ENCODE results near the gene CLDN12. TPM values are rescaled to one million over a fixed set of nuclear protein-coding genes. Genes with fewer than 3 reads are reported as not detected.
A peak's percentile ranks its signal among the peaks of the same experiment; 100 is the strongest.

CLDN12 gene
- total RNA-seq (2021) (50.9 and 57.7 TPM in 2 replicates), Bru-seq, nascent RNA (percentile 87 among the genes with signal in this experiment), BruChase-seq, experiment 1, labeled RNA remaining after a 2-hour chase (percentile 99 among the genes with signal in this experiment), BruChase-seq, experiment 2, labeled RNA remaining after a 6-hour chase (percentile 99 among the genes with signal in this experiment)
- long read RNA-seq, transcript CLDN12-201 (3 exons, 3,565 nt): major isoform, 22 of 38 reads
- long read RNA-seq, transcript CLDN12-203 (3 exons, 3,488 nt): minor isoform, 5 of 38 reads
- long read RNA-seq, partial matches to known transcripts: 1 of 38 reads
- long read RNA-seq, other reads (novel, unspliced or antisense): 7 of 38 reads

DNA sequence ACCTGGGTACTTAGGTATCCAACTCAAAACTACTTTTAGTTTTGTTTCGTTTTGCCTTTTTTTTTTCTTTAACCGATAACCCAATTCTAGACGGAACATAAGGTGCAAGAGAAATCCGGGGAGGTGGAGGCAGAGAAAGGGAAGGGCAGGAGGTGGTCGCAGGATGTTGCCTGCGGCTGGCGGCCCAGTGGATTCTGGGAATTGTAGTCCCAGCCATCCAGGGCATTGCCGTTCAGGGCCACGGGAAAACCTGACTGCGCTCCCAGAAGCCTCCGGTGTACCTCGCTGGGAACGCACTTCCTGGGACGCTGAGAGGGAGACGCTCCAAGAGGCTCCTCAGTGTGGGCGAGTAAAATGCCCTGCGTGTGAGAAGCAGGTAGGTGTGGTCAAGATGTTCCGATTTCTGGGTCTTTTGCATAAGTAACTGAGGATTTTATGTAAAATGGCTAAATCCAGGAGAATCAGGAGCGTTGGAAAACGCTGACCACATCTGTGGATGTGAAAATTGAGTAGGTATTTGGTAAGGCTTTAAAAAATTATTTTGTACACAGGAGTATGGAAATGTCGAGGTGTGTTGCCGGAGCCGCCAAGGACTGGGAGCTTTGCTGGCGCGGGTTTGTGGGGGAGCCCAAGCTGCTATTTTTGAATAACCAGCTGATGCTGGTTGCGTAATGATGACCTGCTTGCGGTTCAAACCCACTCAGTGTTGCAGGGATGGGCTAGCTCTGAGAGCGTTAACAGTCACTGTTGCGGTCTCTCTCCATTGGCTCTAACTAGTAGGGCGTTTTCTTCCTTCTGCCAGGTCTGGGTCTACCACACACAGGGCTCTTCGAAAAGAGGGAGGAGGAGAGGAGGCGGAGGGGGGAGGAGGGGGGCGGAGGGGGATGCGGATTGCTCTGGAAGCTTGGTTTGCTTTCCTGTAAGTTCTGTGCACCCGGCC, at the start of gene CLDN12:
CLDN12 (plus strand) TSS at position 288 of the 940 bp plus-strand sequence. CDS start 9,216 bp downstream, outside the sequence.
- Histone ChIP-seq H3K9me3 (ENCODE audit: insufficient read depth, low read depth) (no peaks in the 10 kb centered on the region; the same call in 1 of the 2 replicates), H3K36me3 (ENCODE audit: low read depth) (peaks cover 4% of the 10 kb centered on the region; the same call in 1 of the 2 replicates), H3K9me2 (ENCODE audit: insufficient read depth) (no peaks in the 10 kb centered on the region), H3K4me1 (replicated peaks; ENCODE audit: insufficient read depth) (peaks cover 13% of the 10 kb centered on the region), H3K27me3 (ENCODE audit: insufficient read depth, low read depth) (no peaks in the 10 kb centered on the region), H3K79me2 (ENCODE audit: low read depth) (peaks cover 25% of the 10 kb centered on the region), H4K20me1 (ENCODE audit: insufficient read depth) (no peaks in the 10 kb centered on the region), H3K4me2 (peak within 1 kb of the TSS; percentile 81), H2AFZ (peak within 1 kb of the TSS; percentile 98), H3K4me3 (peak within 1 kb of the TSS; percentile 97), H3K27ac (peak within 1 kb of the TSS; percentile 73), H3F3A (ENCODE audit: insufficient read depth, low read depth) (peaks cover 4% of the 10 kb centered on the region; the same call in 1 of the 2 replicates)
- DNase-seq: peak; percentile 83 to 87
- ChIA-PET CTCF (no interaction called here), POLR2A (ENCODE audit: unreplicated experiment) (interaction anchor here (0.5 to 0.9 kb wide), 3 partner anchors 17 to 693 kb away, joined by 3 to 9 read pairs (median 7); no protein-coding TSS in a partner anchor)
- BruUV-seq (replicated peaks): TSS peak; percentile 51
- TF ChIP-seq EZH2 (IDR thresholded peaks at IDR 0.05; ENCODE audit: low read depth): no peak
- TF ChIP-seq, protein P1, sequence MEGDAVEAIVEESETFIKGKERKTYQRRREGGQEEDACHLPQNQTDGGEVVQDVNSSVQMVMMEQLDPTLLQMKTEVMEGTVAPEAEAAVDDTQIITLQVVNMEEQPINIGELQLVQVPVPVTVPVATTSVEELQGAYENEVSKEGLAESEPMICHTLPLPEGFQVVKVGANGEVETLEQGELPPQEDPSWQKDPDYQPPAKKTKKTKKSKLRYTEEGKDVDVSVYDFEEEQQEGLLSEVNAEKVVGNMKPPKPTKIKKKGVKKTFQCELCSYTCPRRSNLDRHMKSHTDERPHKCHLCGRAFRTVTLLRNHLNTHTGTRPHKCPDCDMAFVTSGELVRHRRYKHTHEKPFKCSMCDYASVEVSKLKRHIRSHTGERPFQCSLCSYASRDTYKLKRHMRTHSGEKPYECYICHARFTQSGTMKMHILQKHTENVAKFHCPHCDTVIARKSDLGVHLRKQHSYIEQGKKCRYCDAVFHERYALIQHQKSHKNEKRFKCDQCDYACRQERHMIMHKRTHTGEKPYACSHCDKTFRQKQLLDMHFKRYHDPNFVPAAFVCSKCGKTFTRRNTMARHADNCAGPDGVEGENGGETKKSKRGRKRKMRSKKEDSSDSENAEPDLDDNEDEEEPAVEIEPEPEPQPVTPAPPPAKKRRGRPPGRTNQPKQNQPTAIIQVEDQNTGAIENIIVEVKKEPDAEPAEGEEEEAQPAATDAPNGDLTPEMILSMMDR (conservative IDR thresholded peaks at IDR 0.05): no peak
- intact Hi-C loops (cut with micrococcal nuclease; ENCODE audit: unreplicated experiment): loop anchor here (1.0 kb wide), 1 partner anchor 57 kb away; the partner anchor contains the start of gene GTPBP10

DNA sequence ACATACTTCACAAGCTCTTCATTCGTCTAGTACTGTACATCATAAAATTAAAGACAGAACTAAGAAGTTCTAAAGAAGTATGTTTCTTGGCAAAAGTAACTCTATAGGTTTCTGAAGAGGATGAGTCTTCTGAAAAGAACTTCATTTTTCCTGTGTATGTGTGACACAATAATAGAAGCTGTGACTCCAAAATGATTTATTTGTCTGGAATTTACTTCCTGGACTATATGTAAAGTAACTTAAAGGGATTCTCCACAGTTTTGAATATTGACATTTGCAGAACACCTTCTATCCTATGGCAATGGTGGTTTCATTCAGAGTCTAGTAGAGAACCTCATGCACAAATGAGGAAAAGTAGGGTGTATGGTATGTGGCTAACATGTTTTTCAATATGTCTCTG, 19.8 kb upstream of the CLDN12 start:
- no peaks in the 10 kb centered on the region for H3K79me2 ChIP-seq (ENCODE audit: low read depth)
- ChIA-PET POLR2A (ENCODE audit: unreplicated experiment) (no interaction called here), CTCF (no interaction called here)
- H3K9me2 ChIP-seq (ENCODE audit: insufficient read depth): no peaks in the 10 kb centered on the region
- no peak overlapping the region for H3K4me2 ChIP-seq
- peaks cover 3% of the 10 kb centered on the region; the same call in 1 of the 2 replicates for H4K20me1 ChIP-seq (ENCODE audit: insufficient read depth)
- H3K27ac ChIP-seq: 0 out of 2 replicates have a peak overlapping the region, but pooled peaks have one; percentile 3
- no peak overlapping the region for H2AFZ ChIP-seq
- H3K4me3 ChIP-seq: no peak overlapping the region
- peaks cover 4% of the 10 kb centered on the region for H3F3A ChIP-seq (ENCODE audit: insufficient read depth, low read depth)
- TF ChIP-seq, protein P1 (conservative IDR thresholded peaks at IDR 0.05): no peak
- TF ChIP-seq EZH2 (IDR thresholded peaks at IDR 0.05; ENCODE audit: low read depth): no peak
- H3K9me3 ChIP-seq (ENCODE audit: insufficient read depth, low read depth): 0 out of 2 replicates have a peak, but pooled peaks cover 5% of the 10 kb centered on the region
- BruUV-seq (replicated peaks): no TSS peak
- H3K27me3 ChIP-seq (ENCODE audit: insufficient read depth, low read depth): no peaks in the 10 kb centered on the region
- DNase-seq: peak in 1 of 2 experiments; percentile 73
- peaks cover 45% of the 10 kb centered on the region for H3K36me3 ChIP-seq (ENCODE audit: low read depth)
- intact Hi-C loops (cut with micrococcal nuclease; ENCODE audit: unreplicated experiment): loop anchor here (5.0 kb wide), 1 partner anchor 36 kb away; the partner anchor contains the start of gene GTPBP10
- H3K4me1 ChIP-seq (replicated peaks; ENCODE audit: insufficient read depth): peaks cover 15% of the 10 kb centered on the region

DNA sequence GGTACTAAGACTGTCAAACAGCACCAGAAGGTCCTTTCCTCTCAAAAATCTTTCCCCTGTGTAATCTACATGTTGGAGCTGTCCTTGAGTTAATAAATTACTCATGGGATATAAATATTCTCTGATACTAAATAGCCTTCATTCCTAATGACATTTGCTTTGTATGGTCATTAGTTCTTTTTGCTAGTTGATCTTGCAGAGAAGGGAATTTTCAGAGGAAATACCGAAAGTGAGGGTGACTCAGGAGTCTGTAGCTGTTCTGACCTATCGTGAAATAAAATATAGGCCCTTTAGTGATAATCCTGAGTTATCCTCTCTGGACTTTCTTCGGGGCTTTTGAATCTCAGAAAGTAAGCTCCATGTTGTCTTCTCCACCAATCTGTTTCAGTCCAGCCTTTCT, 19.4 kb upstream of the CLDN12 start:
- Histone ChIP-seq H4K20me1 (ENCODE audit: insufficient read depth) (peaks cover 3% of the 10 kb centered on the region; the same call in 1 of the 2 replicates), H3K9me3 (ENCODE audit: insufficient read depth, low read depth) (0 out of 2 replicates have a peak, but pooled peaks cover 5% of the 10 kb centered on the region), H3K4me2 (no peak overlapping the region), H3K4me3 (no peak overlapping the region), H3K27ac (no peak overlapping the region), H2AFZ (no peak overlapping the region), H3K9me2 (ENCODE audit: insufficient read depth) (no peaks in the 10 kb centered on the region), H3K4me1 (replicated peaks; ENCODE audit: insufficient read depth) (peaks cover 15% of the 10 kb centered on the region), H3K27me3 (ENCODE audit: insufficient read depth, low read depth) (no peaks in the 10 kb centered on the region), H3F3A (ENCODE audit: insufficient read depth, low read depth) (peaks cover 4% of the 10 kb centered on the region), H3K79me2 (ENCODE audit: low read depth) (no peaks in the 10 kb centered on the region), H3K36me3 (ENCODE audit: low read depth) (peaks cover 45% of the 10 kb centered on the region)
- ChIA-PET POLR2A (ENCODE audit: unreplicated experiment) (no interaction called here), CTCF (no interaction called here)
- no peak for DNase-seq
- no TSS peak for BruUV-seq (replicated peaks)
- TF ChIP-seq EZH2 (IDR thresholded peaks at IDR 0.05; ENCODE audit: low read depth): no peak
- TF ChIP-seq, protein P1 (conservative IDR thresholded peaks at IDR 0.05): no peak
- intact Hi-C loops (cut with micrococcal nuclease; ENCODE audit: unreplicated experiment): loop anchor here (5.0 kb wide), 1 partner anchor 37 kb away; the partner anchor contains the start of gene GTPBP10
